AG08396 (cell line): ENCODE results near the gene WFDC10B.
A peak's percentile ranks its signal among the peaks of the same experiment; 100 is the strongest.
"Not testable (repeated sequence)": the region's sequence is repeated elsewhere in the genome, so short reads cannot be mapped to it uniquely, and the experiment has no call there.

Source experiments
- DNase-seq: peaks from one replicate; pipeline ENCODE4 v3.0.0; 2012; ENCODE audit warnings: low spot score, mixed read lengths

WFDC10B gene

DNA sequence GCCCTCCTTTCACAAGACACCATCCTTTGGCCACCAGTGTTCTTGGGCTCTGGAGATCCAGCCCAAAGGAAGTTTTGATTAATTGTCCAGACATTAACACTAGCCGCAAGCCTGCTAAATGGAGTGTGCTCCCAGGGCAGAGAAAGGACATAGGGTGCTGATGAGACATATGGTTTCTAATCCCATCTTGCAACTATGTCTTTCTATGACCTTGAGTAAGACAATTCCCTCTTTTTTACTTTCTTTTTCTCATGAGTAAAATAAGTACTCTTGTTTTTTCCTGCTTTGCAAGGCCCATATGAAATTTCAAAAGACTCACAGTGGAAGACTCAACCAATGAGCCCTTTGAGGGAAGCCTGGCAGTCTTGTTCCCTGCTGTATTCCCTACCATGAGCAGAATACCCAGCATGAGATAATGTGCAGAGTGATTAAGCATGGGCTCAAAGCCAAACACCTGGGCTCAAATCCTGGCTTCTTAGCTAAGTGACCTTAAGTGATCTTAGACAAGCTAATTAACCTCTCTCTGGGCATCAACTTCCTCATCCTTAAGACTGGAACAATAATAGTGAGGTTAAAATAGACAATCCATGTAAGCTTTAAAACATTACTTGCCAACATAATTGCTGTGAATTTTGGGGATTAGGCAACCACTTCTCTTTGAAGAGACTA, at the start of gene WFDC10B:
Gene WFDC10B (minus strand): TSS at position 51 of the 669 bp plus-strand sequence. CDS start 19,027 bp downstream, outside the sequence.
- DNase-seq: no peak

- DNase-seq: no peak
These were observed 47.9 kb upstream of the WFDC10B start for GRCh38 chr20:45752746-45753145.

DNA sequence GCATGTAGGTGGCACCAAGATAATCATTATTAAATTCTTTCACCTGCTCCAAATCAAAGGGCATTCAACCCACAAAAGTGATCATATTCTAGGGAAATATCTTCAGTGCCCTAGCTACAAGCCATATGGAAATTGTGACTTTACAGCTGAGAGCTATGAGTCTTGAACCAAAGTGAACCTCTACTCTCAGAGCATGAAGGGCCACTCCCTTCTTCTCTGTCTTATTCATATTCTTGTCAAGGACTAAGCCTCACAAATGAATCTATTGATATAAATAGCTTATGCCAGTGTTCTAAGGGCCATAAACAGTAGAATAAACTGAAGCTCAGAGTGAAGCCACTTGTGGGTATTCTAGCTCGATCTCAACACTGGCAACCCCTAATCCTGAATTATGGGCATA, 46.9 kb upstream of the WFDC10B start:
- DNase-seq: no peak

DNA sequence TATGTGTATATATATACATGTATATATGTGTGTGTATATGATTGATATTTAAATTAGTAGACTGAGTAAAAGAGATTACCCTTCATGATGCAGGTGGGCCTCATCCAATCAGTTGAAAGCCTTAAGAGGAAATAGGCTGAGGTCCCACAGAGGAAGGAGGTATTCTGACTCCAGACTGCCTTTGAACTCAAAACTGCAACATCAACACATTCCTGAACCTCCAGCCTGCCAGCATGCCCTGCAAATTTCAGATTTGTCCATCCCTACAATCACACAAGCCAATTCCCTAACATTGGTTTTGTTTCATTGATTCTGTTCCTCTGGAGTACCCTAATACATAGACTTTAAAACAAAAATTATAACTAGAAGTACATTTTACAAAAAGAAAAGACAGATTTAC, 40.2 kb upstream of the WFDC10B start:
- DNase-seq: no peak

DNA sequence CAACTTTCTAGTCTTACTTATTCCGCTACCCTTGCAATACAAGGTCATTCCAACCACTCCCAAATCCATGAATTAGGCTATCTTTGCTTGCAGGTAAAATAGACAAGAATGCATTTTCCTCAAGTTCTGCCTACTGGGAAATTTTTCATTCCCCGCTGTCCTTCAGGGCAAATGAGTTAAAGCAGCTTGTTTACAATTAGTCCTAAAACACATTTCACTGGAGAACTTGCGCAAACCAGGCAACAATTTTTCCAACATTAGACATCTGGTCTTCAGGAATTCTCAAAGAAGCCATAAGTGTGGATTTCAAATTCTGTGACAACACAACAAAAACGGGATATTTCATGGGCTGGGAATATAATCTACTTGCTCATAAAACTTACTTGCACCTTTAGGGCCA, 37.8 kb upstream of the WFDC10B start:
- DNase-seq: no peak

DNA sequence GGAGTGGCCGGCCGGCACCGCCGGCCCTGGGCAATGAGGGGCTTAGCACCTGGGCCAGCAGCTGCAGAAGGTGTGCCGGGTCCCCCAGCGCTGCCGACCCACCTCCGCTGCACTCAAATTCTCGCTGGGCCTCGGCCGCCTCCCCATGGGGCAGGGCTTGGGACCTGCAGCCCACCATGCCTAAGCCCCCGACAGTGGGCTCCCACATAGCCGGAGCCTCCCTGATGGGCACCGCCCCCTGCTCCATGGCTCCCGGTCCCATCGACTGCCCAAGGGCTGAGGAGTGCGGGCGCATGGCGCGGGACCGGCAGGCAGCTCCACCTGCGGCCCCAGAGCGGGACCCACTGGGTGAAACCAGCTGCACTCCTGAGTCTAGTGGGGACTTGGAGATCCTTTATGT, 31.2 kb upstream of the WFDC10B start:
- DNase-seq: no peak

DNA sequence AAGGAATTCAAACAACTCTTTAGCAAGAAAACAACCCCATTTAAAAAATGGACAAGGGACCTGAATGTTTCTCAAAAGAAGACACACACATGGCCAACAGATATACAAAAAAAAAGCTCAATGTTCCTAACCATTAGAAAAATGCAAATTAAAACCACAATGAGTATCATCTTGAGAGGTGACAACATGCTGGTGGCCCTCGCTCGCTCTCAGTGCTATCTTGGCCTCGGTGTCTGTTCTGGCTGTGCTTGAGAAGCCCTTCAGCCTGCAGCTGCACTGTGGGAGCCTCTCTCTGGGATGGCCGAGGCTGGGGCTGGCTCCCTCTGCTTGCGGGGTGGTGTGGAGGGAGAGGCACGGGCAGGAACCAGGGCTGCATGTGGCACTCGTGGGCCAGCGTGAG, 30.7 kb upstream of the WFDC10B start:
- no peak for DNase-seq

DNA sequence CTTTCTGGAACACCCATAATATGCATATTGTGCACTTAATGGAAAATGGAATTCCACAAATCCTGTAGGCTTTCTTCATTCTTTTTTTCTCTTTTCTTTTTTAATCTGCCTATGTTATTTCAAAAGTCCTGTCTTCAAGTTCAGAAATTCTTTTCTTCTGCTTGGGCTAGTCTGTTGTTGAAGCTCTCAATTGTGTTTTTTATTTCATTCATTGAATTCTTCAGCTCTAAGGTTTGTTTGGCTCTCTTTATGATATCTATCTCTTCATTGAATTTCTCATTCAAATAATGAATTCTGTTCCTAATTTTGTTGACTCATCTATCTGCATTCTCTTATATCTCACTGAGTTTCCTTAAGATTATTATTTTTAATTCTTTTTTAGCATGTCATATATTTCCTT, 27.4 kb upstream of the WFDC10B start:
- DNase-seq: no peak

- no peak for DNase-seq
These were observed 22.2 kb upstream of the WFDC10B start for GRCh38 chr20:45727044-45727443.

- no peak for DNase-seq
These were observed 20.3 kb upstream of the WFDC10B start for GRCh38 chr20:45725134-45725533.

GRCh38 chr20:45722047-45722446, 17.2 kb upstream of the WFDC10B start, which contains the start of gene SPINT4:
SPINT4 (plus strand) TSS chr20:45722347; CDS start chr20:45722368, 21 bp downstream.
- no peak for DNase-seq

DNA sequence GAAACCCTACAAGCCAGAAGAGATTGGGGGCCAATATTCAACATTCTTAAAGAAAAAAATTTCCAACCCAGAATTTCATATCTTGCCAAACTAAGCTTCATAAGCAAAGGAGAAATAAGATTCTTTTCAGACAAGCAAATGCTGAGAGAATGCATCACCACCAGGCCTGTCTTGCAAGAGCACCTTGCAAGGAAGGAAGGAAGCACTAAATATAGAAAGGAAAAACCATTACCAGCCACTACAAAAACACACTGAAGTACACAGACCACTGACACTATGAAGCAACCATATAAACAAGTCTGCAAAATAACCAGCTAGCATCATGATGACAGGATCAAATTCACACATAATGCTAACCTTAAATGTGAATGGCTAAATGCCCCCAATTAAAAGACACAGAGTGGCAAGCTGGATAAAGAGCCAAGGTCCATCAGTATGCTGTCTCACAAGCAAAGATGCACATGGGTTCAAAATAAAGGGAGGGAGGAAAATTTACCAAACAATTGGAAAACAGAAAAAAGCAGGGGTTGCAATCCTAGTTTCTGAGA, 11.4 kb upstream of the WFDC10B start:
- not testable (repeated sequence) for DNase-seq

GRCh38 chr20:45701873-45702272, 2.9 kb downstream of the WFDC10B start, which contains the start of gene WFDC13:
WFDC13 (plus strand) TSS chr20:45702038; CDS start chr20:45702124, 86 bp downstream.
- no peak for DNase-seq

GRCh38 chr20:45701104-45701503, 3.7 kb downstream of the WFDC10B start:
- DNase-seq: no peak

DNA sequence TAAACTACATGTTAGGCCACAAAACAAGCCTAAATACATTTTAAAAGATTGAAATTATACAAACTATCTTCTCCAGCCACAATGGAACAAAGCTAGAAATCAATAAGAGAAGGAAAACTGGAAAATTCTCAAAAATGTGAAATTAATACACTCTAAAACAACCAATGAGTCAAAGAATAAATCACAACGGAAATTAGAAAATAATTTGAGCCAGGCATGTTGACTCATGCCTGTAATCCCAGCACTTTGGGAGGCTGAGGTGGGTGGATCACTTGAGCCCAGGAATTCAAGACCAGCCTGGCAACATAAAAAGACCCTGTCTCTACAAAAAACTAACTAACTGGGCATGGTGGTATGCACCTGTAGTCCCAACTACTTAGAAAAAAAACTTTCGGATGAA, 9.3 kb downstream of the WFDC10B start:
- DNase-seq: no peak

- not testable (repeated sequence) for DNase-seq
These were observed 11.5 kb downstream of the WFDC10B start for GRCh38 chr20:45693346-45693745.

GRCh38 chr20:45685896-45686295, 18.9 kb downstream of the WFDC10B start:
- peak; percentile 12 for DNase-seq

DNA sequence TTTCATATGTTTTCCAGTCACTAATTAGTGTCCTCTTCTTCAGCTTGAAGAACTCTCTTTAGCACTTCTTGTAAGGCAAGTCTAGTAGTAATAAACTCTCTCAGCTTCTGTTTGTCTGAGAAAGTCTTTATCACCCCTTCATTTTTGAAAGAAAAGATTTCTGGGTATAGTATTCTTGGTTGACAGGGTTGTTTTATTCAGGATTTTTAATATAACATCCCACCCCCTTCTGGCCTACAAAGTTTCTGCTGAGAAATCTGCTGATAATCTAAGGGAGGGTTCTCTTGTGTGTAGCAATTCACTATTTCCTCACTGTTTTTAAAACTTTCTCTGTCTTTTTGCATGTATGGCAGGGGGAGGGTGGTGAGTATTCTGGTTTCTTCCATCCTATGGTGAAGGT, 25.2 kb downstream of the WFDC10B start:
- no peak for DNase-seq

- DNase-seq: no peak
These were observed 32.1 kb downstream of the WFDC10B start for GRCh38 chr20:45672765-45673164.

GRCh38 chr20:45670139-45670538, 34.7 kb downstream of the WFDC10B start, which contains the start of gene WFDC11:
WFDC11 (minus strand) TSS chr20:45670239; CDS start chr20:45650600, 19,639 bp downstream.
- DNase-seq: no peak

DNA sequence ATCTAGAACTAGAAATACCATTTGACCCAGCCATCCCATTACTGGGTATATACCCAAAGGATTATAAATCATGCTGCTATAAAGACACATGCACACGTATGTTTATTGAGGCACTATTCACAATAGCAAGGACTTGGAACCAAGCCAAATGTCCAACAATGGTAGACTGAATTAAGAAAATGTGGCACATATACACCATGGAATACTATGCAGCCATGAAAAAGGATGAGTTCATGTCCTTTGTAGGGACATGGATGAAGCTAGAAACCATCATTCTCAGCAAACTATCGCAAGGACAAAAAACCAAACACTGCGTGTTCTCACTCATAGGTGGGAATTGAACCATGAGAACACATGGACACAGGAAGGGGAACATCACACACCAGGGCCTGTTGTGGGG, 47.8 kb downstream of the WFDC10B start:
- DNase-seq: not testable (repeated sequence)

- not testable (repeated sequence) for DNase-seq
These were observed 53.1 kb downstream of the WFDC10B start for GRCh38 chr20:45651726-45652125.

- DNase-seq: no peak
These were observed 55.4 kb downstream of the WFDC10B start for GRCh38 chr20:45649312-45649863.
